MCF 10A (cell line): Measurements from ENCODE around the gene ARHGEF12. TPM values are rescaled to one million over a fixed set of nuclear protein-coding genes. Genes with fewer than 3 reads are reported as not detected.

ENCODE experiments used
- BruUV-seq: library from RNA; stranded (reverse); fragments of 400-500 nt; replicated peaks from 2 replicates; lab custom pipeline; 2021; lab: Mats Ljungman, UMichigan
- CTCF ChIA-PET: fragments of 300-600 bp; sonication (Branson Sonifier 250); formaldehyde crosslinking; extraction: SDS; loops from one replicate; lab custom pipeline; 2021; ENCODE audit warnings: antibody characterized with exemption, inconsistent platforms; lab: Yijun Ruan, JAX
- POLR2A ChIA-PET: fragments of 300-600, 350-650 bp; sonication (Branson Sonifier 250); formaldehyde crosslinking; extraction: SDS; loops from one replicate; lab custom pipeline; 2020; ENCODE audit warnings: antibody characterized with exemption, inconsistent platforms; lab: Yijun Ruan, JAX
- DNase-seq: peaks from one replicate; pipeline ENCODE4 v3.0.0-alpha.2; 2018; ENCODE audit not compliant: unreplicated experiment
- H3K27ac Mint-ChIP-seq: one replicate; pipeline ENCODE4 v1.8.0; 2022; ENCODE audit warnings: mild to moderate bottlenecking, low read depth, mixed read lengths; ENCODE audit not compliant: unreplicated experiment
- H3K27me3 Mint-ChIP-seq: one replicate; pipeline ENCODE4 v1.8.0; 2022; ENCODE audit warnings: mixed read lengths; ENCODE audit not compliant: insufficient read depth, unreplicated experiment
- H3K36me3 Mint-ChIP-seq: one replicate; pipeline ENCODE4 v1.8.0; 2022; ENCODE audit warnings: mild to moderate bottlenecking, moderate library complexity, mixed read lengths; ENCODE audit not compliant: insufficient read depth, unreplicated experiment
- H3K4me1 Mint-ChIP-seq: one replicate; pipeline ENCODE4 v1.8.0; 2022; ENCODE audit warnings: mixed read lengths; ENCODE audit not compliant: insufficient read depth, unreplicated experiment
- H3K4me3 Mint-ChIP-seq: one replicate; pipeline ENCODE4 v1.8.0; 2022; ENCODE audit warnings: mild to moderate bottlenecking, moderate library complexity, mixed read lengths; ENCODE audit not compliant: unreplicated experiment
- H3K9me3 Mint-ChIP-seq: one replicate; pipeline ENCODE4 v1.8.0; 2022; ENCODE audit warnings: mixed read lengths; ENCODE audit not compliant: unreplicated experiment
- CTCF ChIP-seq: fragments of 200-600 bp; IDR thresholded peaks from one replicate; pipeline ENCODE4 v1.8.0; 2022; ENCODE audit warnings: antibody characterized with exemption, mild to moderate bottlenecking; ENCODE audit not compliant: unreplicated experiment
- intact Hi-C: fragments of 100-400 bp; cut with micrococcal nuclease; formaldehyde crosslinking; loops from 2 replicates; pipeline ENCODE4 v1.14.1; 2022
- total RNA-seq: library from RNA; stranded (reverse); gene quantifications from 2 replicates; pipeline ENCODE4 v1.2.3, GENCODE V29; 2022

The ARHGEF12 gene
- total RNA-seq, 1 experiment from 2014 or later, result 61.2 TPM

- H3K4me1 Mint-ChIP-seq, result no peaks in the 10 kb centered on the region
- no peak overlapping the region for H3K27ac Mint-ChIP-seq
- ChIA-PET POLR2A (no interaction called here), CTCF (interaction anchor here (0.9 to 1.0 kb wide), 4 partner anchors 154 to 284 kb away, joined by 3 to 4 read pairs (median 3); no protein-coding TSS in a partner anchor)
- TF ChIP-seq CTCF, result no peak
- no TSS peak for BruUV-seq
- intact Hi-C loops, result no loop called here
- no peak overlapping the region for H3K4me3 Mint-ChIP-seq
- DNase-seq, result no peak
- peaks cover 8% of the 10 kb centered on the region for H3K27me3 Mint-ChIP-seq
- H3K36me3 Mint-ChIP-seq, result no peaks in the 10 kb centered on the region
- no peaks in the 10 kb centered on the region for H3K9me3 Mint-ChIP-seq
These were observed 181.6 kb downstream of the ARHGEF12 start for GRCh38 chr11:120517801-120518291.

GRCh38 chr11:120518356-120518755 is 182.1 kb downstream of the ARHGEF12 start:
- TF ChIP-seq CTCF, result no peak
- no peaks in the 10 kb centered on the region for H3K9me3 Mint-ChIP-seq
- no peaks in the 10 kb centered on the region for H3K4me1 Mint-ChIP-seq
- DNase-seq, result no peak
- CTCF ChIA-PET, result interaction anchor here (0.9 to 1.0 kb wide), 3 partner anchors 153 to 166 kb away, joined by 3 to 4 read pairs (median 3); no protein-coding TSS in a partner anchor
- POLR2A ChIA-PET, result no interaction called here
- no peak overlapping the region for H3K27ac Mint-ChIP-seq
- peaks cover 8% of the 10 kb centered on the region for H3K27me3 Mint-ChIP-seq
- BruUV-seq, result no TSS peak
- no peak overlapping the region for H3K4me3 Mint-ChIP-seq
- no peaks in the 10 kb centered on the region for H3K36me3 Mint-ChIP-seq
- intact Hi-C loops, result no loop called here

- intact Hi-C loops, result no loop called here
- DNase-seq, result no peak
- Mint-ChIP-seq H3K9me3 (no peaks in the 10 kb centered on the region), H3K36me3 (no peaks in the 10 kb centered on the region), H3K27me3 (peaks cover 8% of the 10 kb centered on the region), H3K4me1 (no peaks in the 10 kb centered on the region), H3K4me3 (no peak overlapping the region), H3K27ac (no peak overlapping the region)
- TF ChIP-seq CTCF, result no peak
- ChIA-PET CTCF (interaction anchor here (0.6 kb wide), 1 partner anchor 445 kb away, joined by 3 read pairs; no protein-coding TSS in a partner anchor), POLR2A (no interaction called here)
- no TSS peak for BruUV-seq
These were observed 183.3 kb downstream of the ARHGEF12 start for GRCh38 chr11:120519474-120519873.

- DNase-seq, result no peak
- no peak overlapping the region for H3K4me3 Mint-ChIP-seq
- intact Hi-C loops, result no loop called here
- no peaks in the 10 kb centered on the region for H3K4me1 Mint-ChIP-seq
- TF ChIP-seq CTCF, result no peak
- no peaks in the 10 kb centered on the region for H3K9me3 Mint-ChIP-seq
- peaks cover 8% of the 10 kb centered on the region for H3K27me3 Mint-ChIP-seq
- H3K36me3 Mint-ChIP-seq, result no peaks in the 10 kb centered on the region
- CTCF ChIA-PET, result no interaction called here
- H3K27ac Mint-ChIP-seq, result no peak overlapping the region
- BruUV-seq, result no TSS peak
- POLR2A ChIA-PET, result no interaction called here
These were observed 184.0 kb downstream of the ARHGEF12 start for GRCh38 chr11:120520091-120520822.
